ENCODE measurements around the gene PPP2R1A.
"Not testable (repeated sequence)": the region's sequence is repeated elsewhere in the genome, so short reads cannot be mapped to it uniquely, and the experiment has no call there.

The PPP2R1A gene

DNA sequence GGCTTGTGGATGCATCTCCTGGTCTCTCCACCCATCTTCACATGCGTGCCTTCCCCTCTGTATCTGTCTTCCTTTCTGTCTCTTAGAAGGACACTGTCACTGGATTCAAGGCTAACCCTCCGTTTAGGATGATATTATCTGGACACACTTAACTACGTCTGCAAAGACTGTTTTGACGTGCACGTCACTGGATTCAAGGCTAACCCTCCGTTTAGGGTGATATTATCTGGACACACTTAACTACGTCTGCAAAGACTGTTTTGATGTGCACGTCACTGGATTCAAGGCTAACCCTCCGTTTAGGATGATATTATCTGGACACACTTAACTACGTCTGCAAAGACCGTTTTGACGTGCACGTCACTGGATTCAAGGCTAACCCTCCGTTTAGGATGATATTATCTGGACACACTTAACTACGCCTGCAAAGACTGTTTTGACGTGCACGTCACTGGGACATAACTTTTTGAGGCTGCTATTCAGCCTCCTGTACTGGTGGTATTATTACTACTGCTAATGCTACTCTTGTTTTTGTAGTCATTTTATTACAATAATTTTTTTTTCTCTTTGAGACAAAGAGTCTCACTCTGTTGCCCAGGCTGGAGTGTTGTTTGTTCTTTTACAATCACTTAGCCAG, 11.0 kb downstream of the PPP2R1A start:
- not testable (repeated sequence) for DNase-seq (ENCODE audit: low spot score)

DNA sequence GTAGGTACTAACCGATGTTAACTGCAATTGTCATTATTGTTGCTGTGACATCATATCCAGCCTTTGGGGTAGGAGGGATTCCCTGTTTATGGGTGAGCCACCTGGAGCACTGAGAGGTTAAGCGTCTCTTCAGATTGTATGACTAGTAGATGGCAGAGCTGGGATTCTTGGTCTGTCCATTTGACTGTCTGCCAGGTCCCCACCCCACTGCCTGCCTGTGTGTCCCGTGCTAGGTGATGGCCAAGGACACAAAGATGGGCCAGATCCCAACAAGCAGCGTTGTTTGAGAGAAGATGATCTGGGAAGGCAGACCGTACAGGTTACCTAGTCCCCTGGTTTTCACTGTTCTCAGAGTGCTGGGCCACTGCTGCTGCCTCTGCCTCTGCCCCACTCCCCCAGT, 16.6 kb downstream of the PPP2R1A start:
- no peak for DNase-seq (ENCODE audit: low spot score)

DNA sequence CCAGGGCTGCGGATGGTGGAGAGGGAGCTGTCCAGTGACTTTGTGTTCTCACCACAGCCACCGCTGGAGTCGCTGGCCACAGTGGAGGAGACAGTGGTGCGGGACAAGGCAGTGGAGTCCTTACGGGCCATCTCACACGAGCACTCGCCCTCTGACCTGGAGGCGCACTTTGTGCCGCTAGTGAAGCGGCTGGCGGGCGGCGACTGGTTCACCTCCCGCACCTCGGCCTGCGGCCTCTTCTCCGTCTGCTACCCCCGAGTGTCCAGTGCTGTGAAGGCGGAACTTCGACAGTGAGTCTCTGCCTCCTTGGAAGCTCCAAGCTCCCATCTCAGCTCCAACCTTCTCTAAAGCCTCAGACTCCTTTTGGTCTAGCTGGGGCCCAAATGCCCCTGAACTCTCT, 21.4 kb downstream of the PPP2R1A start:
- no peak for DNase-seq (ENCODE audit: low spot score)

DNA sequence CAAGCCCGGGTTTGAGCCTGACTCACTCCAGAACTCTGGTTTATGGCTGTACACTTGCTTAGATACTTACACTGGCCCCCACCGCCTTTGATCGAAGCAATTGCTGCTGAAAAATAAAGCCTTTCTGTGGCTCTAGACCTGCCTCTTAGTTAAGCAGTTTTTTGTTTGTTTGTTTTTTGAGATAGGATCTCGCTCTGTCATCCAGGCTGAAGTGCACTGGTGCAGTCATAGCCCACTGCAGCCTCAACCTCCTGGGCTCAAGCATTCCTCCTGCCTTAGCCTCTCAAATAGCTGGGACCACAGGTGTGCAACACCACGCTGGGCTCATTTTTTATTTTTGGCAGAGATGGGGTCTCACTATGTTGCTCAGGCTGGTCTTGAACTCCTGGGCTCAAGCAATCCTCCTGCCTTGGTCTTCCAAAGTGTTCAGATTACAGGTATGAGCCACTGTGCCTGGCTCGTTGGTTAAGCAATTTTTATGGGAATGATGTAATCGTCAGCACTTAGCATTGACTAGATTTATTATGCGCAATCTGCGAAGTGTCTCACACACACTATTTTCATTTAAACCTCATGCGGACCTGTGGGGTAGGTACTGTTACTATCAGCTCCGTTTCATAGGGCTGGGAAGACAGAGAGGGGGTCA, 22.2 kb downstream of the PPP2R1A start:
- no peak for DNase-seq (ENCODE audit: low spot score)

DNA sequence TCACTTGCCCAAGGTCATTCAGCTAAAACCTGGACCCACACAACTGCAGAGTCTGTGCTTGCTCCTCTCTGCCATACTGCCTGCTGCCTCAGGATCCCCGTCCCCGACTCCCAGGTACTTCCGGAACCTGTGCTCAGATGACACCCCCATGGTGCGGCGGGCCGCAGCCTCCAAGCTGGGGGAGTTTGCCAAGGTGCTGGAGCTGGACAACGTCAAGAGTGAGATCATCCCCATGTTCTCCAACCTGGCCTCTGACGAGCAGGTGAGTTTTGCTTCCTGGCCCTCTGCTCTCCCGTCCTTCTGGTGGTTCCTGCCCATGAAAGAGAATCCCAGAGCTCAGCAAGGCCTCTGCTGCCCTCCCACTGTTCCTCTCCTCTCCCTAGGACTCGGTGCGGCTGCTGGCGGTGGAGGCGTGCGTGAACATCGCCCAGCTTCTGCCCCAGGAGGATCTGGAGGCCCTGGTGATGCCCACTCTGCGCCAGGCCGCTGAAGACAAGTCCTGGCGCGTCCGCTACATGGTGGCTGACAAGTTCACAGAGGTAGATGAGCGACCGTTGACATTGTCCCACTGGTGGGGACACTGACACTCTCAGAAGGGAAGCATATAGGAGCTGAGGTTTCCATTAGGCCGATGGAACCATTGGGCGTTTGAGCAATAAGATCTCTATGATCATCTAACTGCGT, 22.9 kb downstream of the PPP2R1A start:
- no peak for DNase-seq (ENCODE audit: low spot score)

DNA sequence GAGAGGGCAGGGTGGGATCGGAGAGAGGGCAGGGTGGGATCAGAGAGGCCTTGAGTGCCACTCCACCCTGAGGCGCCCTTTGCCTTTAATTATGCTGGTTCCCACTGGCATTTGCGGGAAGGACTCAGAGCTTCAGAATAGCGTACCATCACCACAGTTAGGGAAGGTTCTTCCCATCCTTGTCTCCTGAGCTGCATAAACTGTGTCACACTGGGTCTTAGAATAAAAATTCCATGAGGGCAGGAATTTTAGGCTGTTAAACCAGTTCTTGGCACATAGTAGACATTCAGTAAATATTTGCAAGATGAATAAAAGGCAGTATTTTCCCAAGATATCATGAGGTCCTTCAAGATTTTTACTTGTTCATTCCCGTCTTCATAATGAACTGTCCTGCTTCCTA, 24.4 kb downstream of the PPP2R1A start:
- no peak for DNase-seq (ENCODE audit: low spot score)

DNA sequence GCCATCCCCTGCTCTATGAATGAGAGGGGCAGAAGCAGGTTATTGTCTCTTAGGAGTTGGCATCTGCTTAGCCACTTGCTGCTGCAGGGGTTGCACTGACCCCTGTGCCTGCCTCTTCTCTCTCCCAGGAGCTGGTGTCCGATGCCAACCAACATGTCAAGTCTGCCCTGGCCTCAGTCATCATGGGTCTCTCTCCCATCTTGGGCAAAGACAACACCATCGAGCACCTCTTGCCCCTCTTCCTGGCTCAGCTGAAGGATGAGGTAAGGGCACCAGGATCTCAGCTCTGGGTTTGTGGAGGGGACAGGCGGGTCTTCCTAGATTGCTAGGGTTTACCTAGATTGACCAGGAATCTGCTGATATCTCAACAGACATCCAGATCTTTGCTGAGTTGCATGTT, 26.5 kb downstream of the PPP2R1A start:
- DNase-seq (ENCODE audit: low spot score): no peak

DNA sequence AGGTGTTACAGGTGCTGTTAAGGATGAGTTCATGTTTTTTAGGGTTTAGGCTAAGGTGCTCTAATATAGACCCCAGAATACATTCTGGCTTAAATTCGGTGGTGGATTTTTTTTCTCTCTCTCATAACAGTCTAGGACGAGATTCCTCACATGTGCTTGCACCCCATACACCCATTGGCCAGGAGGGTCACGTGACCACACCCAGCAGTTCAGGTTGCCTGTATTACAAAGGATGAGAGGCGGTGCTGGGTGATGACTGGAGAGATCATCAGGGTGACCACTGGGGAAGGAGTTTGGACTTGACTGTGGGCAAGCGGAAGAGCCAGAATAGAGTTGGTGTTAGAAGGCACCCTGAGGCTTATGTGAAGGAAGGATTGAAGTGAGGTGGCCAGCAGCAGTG, 27.7 kb downstream of the PPP2R1A start:
- no peak for DNase-seq (ENCODE audit: low spot score)

DNA sequence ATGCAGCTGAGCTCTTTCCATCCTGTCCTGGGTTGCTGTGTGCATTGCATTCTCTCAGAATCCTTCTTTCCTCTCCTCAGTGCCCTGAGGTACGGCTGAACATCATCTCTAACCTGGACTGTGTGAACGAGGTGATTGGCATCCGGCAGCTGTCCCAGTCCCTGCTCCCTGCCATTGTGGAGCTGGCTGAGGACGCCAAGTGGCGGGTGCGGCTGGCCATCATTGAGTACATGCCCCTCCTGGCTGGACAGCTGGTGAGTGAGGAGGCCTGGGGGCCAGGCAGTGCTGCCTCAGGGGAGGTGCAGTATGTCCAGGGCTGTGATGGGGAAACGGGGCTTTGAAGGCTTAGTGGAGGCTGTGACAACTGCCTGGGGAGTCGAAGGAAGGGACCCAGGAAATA, 29.8 kb downstream of the PPP2R1A start:
- DNase-seq (ENCODE audit: low spot score): no peak

DNA sequence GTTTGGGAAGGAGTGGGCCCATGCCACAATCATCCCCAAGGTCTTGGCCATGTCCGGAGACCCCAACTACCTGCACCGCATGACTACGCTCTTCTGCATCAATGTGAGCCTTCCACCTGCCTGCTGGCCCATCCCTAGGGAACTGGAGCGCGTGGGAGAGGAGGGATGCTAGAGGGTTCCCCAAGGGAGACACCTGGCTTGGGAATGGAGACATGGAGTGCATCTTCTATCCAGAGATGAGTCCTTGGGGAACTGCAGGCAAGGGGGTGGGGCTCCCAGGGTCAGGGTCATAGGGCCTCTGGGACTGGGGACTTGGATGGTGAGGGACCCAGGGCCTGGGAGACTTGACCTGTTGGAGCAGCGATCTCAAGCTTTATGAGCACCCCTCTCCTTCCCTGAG, 31.2 kb downstream of the PPP2R1A start:
- no peak for DNase-seq (ENCODE audit: low spot score)

DNA sequence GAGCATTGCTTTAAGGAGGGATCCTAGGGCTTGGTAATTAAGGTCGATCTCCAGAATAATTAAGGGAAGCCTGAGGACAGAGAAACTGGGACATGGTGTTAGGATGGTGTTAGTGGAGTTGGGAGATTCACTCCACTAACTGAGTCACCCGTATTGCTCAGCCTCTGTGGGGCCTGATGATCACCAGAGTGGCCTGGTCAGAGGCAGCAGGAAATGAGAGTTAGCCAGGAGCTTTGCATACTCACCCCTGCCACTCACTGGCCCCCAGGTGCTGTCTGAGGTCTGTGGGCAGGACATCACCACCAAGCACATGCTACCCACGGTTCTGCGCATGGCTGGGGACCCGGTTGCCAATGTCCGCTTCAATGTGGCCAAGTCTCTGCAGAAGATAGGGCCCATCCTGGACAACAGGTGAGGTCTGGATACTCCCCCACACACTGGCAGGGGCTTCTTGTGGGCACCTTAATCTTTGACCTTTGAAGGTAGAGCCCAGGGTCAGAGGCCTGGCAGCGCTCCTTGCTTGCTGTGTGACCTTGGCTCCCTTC, 32.1 kb downstream of the PPP2R1A start:
- DNase-seq (ENCODE audit: low spot score): no peak

DNA sequence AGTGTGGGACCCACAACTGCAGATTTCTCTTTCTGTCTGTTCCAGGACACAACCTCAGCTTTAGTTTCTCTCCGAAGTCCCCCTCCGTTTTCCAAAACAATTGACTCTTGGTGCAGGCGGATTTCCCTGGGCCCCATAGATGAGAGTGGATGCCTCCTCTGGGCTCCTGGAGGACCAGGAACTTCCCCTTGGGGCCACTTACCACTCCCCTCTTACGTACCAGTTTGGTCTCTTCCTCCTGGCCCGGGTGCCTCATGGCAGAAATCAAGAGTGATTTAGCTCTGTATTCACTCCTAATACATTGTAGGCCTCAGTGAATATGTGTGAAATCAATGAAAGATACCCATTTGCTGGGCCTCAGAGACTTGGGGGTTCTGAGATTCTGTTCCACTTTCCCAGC, 34.4 kb downstream of the PPP2R1A start:
- DNase-seq (ENCODE audit: low spot score): no peak

DNA sequence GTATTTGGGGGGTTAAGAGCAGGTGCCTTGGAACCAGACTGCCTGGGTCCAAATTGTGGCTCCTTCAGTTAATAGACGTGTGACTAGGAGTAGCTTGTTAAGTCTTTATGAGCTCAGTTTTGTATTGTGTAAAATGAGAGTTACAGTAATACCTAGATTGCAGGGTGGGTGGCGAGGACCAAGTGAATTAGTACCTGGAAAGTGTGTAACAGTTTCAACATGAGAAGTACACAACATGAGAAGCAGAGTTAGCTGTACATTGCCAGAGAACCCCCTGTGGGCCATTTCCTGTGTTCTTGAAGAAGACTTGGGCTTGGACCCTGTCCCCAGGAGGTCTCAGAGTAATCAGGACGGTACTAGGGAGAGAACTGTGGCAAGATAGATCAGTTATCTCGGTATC, 36.8 kb downstream of the PPP2R1A start:
- no peak for DNase-seq (ENCODE audit: low spot score)

DNA sequence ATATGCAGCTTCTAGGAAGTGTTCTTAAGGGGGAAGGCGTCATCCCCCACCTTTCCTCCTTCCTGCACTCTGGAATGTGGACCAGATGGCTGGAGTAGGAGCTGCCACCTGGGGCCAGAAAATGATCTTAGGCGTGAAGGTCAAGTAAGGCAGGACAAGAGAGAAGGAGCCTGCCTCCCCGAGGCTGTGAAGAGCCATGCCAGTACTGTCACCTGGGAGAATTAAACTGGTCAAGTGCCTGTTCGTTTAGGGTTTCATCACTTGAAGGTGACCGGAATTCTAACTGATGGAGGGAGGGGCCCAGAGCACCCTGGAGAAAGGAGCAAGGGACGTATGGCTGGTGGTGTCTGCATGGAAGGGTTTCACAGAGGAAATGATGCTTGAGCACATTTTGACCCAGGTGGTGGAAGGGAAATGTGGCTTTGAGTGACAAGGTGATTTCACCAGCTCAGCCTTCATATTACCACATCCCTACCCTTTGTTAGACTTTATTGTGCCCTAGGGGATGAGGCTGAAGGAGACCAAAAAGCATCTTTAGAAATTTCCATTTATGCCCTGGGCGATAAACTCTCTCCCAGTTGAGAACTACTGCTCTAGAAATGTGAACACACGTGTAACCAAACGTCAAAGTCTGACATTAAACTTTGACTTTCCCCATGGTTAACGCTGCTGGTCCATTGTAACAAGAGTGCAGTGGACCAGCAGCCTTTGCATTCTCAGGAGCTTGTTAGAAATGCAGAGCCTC, 37.5 kb downstream of the PPP2R1A start:
- no peak for DNase-seq (ENCODE audit: low spot score)

DNA sequence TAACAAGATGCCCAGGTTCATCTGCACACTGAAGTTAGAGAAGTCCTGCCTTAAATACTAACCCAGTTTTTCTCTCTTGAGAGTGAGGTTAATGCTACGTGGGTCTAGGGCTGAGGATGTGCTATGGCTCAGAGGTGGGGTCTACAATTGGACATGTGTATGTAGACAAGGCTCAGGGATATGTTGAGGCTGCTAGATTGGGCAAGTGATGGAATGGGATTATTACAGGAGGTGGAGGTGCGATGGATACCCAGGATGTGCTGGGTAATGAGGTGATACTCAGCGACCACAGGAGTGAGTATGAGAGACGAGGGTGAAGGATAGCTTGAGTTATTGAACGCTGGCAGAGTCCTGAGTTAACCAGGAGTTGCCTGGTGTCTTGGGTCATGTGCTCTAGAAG, 38.1 kb downstream of the PPP2R1A start:
- no peak for DNase-seq (ENCODE audit: low spot score)

DNA sequence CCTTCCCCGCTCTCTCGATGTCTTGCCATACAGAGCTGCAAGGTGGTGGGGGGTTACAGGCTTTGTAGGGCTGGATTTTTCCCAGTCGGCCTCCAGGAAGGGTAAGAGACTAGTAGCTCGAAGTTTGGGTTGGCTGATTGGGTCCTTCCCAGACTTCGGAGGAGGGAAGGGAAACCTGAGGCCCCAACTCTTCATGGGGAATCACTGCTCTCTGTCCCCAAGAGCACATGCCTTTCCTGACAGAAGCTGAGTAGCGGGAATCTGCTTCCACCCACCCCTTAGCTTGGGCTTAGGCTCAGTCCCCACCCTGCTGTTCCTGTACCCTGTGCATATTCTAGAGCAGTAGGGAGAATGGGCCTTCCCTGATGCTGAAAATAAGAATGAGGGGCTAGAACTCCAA, 39.7 kb downstream of the PPP2R1A start:
- no peak for DNase-seq (ENCODE audit: low spot score)

DNA sequence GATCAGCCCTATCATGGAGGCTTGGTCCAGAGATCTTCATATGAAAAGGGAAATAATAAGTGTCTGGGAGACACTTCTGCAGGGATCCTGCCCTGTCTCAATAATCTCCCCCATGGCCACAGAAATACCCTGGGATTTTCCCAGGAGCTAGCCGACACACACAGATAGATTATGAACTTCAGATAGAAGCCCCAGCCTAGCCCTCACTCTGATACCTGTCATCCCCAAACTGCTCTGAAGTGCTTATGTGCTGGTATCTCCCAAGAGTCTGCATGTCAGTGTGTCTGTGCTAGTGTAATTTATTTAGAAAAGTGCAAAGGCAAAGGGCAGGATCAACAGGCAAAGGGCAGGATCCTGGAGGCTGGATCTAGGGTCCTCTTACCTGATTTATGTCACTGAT, 40.8 kb downstream of the PPP2R1A start:
- DNase-seq (ENCODE audit: low spot score): no peak

DNA sequence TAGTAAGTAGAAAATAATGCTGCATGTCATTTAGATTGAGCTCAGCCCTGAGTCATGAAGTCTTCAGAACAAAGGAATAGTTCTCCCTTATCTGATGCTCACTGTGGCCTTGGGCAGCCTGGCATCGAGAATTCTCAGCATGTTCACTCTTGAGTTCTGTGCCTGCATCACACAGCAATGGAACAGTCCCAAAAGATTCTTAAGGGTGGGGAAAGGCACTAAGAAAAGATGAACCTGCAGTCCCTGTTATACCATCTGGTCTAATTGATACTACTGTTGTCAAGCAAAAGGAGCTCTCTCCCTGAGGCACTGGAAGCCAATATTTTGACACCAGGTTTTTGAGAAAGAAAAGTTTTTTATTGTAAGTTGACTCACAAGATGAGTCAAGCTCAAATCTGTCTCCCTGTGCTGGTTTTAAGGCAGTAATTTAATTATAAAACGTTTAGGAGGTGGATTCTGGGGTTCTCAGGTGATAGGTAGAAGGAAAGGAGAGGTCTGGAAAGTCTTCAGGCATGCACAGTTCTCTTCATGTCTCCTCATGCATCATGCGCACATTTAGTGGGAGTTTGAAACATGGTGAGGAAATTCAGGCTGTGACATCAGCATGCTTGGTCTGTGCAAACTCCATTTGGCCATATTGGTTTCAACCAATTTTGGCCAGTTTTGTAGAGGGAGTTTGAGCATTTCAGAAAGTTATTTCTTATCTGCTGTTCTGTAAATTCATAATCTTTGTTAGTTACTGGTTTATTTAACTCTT, 41.5 kb downstream of the PPP2R1A start:
- DNase-seq (ENCODE audit: low spot score): peak; percentile 38

DNA sequence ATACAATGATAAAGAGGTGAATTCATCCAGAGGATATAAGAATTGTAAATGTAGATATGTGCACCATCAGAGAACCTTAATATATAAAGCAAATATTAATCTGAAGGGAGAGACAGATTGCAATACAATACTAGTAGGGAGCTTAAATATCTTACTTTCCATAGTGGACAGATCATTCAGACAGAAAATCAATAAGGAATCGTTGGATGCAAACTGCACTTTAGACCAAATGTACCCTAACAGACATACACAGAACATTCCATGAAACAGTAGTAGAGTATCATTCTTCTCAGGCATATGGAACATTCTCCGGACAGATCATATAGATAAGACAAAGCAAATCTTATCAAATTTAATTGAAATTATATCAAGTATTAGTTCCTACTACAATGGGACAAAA, 44.6 kb downstream of the PPP2R1A start:
- DNase-seq (ENCODE audit: low spot score): no peak

DNA sequence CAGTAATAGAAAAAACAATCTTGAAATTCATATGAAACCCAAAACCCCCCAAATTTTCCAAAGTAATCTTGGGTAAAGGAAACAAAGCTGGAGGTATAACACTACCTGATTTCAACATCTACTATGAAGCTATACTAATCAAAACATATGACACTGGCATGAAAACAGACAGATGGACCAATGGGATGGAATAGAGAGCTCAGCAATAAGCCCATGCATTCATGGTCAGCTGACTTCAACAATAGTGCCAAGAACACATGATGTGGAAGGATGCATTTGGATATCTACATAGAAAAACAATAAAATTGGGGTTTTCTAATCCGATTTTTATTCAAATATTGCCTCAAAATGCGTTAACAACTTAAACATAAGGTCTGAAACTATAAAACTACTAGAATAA, 47.3 kb downstream of the PPP2R1A start:
- no peak for DNase-seq (ENCODE audit: low spot score)

DNA sequence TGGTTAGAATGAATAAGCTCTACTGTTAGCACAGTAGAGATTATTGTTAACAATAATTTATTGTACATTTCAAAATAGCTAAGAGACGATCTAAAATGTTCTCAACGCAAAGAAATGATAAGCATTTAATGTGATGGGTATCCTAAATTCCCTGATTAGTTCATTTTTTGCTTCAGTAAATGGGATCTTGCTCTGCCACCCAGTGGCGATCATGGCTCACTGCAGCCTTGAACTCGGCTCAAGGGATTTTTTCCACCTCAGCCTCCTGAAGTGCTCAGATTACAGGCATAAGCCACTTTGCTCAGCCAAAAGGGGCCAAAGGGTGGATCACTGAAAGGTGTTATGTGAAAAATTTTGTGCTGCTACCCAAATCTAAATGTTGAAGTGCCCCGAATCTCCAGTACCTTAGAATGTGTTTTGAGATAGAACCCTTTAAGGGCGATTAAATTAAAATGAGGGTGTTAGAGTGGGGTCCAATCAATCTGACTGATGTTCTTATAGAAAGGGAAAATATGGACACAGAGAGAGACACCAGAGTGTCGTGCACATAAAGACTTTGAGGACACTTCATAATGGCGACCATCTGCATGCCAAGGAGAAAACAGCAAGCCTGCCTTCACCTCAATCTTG, 48.0 kb downstream of the PPP2R1A start:
- peak; percentile 71 for DNase-seq (ENCODE audit: low spot score)
